Measurements from ENCODE around the gene SAMSN1. TPM values are rescaled to one million over a fixed set of nuclear protein-coding genes. Genes with fewer than 3 reads are reported as not detected.

The SAMSN1 gene
- total RNA-seq, 4 donors from 2014 or later, result 1.3 to 7.4 (median 1.9) TPM

DNA sequence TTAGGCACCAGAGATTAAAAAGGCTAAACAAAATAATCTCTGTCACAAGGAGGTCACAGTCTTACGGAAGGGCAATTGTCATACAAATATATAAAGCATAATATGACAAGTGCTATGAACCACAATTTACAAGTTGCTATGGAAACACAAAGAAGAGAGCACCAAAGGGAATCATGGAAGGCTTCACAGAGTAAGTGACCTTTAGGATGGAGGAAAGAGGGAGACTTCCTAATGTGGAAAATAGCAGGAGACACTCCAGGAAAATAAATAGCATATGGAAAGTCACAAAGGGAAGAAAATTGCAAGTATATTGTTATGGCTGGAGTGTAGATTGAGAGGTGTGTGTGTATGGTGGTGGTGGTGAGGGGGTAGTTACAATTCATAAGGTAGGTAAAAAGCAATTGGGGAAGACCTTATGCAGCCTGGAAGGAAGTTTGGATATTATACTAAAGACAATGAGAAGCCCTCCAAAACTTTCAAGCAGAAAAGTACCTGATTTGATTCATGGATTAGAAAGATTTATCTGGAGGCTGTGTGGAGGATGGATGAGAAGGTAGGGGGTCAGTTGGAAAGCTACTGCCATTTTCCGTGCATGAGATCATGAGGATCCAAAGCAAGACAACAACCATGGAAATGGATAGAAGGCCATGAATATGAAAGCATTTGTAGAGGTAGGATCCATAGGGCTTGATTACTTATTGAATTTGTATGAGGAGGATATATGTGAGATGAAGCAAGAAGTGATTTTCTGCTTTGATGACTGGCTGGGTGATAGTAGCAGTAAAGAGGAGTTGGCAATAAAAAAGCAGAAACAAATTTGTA, 61.7 kb downstream of the SAMSN1 start:
- no peak overlapping the region for H3K27ac ChIP-seq
- TF ChIP-seq POLR2A (IDR thresholded peaks at IDR 0.05) (no peak), CTCF (IDR thresholded peaks at IDR 0.05) (no peak)
- H3K4me3 ChIP-seq (replicated peaks in 1 of 3), result no peak overlapping the region
- H3K36me3 ChIP-seq, result no peaks in the 10 kb centered on the region
- intact Hi-C loops (cut with DNase I), result no loop called here
- H3K9me3 ChIP-seq, result no peaks in the 10 kb centered on the region
- no peak for DNase-seq
- H3K4me1 ChIP-seq, result no peaks in the 10 kb centered on the region
- 83 to 92% methylated on average over 2 of the region's 2 CpGs for WGBS, 2 donors
- no peaks in the 10 kb centered on the region for H3K27me3 ChIP-seq

DNA sequence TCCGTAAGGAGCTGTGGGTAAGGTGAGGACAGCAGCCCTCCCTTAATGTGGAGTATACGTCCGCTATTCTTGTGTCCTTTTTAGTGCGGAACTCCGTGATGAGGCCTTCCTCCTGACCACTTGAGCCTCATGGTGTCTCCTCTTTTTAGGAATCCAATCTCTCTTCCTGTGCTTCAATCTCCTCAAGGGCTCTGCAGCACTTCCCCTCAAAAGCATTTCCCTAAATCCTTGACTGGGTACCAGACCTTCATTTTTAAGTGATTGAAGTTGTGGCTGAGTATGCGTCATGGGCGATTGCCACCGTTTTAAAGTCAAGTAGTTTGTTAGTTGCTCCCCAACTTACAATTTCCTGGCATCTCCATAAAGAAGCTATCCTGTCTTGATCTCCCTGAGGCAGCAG, 62.8 kb downstream of the SAMSN1 start:
- intact Hi-C loops (cut with DNase I), result no loop called here
- no peak for DNase-seq
- WGBS, 2 donors, result 84 to 85% methylated on average over 8 of the region's 8 CpGs
- H3K27ac ChIP-seq, result no peak overlapping the region
- no peaks in the 10 kb centered on the region for H3K4me1 ChIP-seq
- H3K27me3 ChIP-seq, result no peaks in the 10 kb centered on the region
- H3K36me3 ChIP-seq, result no peaks in the 10 kb centered on the region
- no peak overlapping the region for H3K4me3 ChIP-seq (replicated peaks in 1 of 3)
- TF ChIP-seq POLR2A (IDR thresholded peaks at IDR 0.05) (no peak), CTCF (IDR thresholded peaks at IDR 0.05) (no peak)
- no peaks in the 10 kb centered on the region for H3K9me3 ChIP-seq

- no peaks in the 10 kb centered on the region for H3K36me3 ChIP-seq
- intact Hi-C loops (cut with DNase I), result no loop called here
- no peak overlapping the region for H3K27ac ChIP-seq
- TF ChIP-seq CTCF (IDR thresholded peaks at IDR 0.05), result no peak
- no peak for TF ChIP-seq POLR2A (IDR thresholded peaks at IDR 0.05)
- no peaks in the 10 kb centered on the region for H3K27me3 ChIP-seq
- WGBS, 2 donors, result 66 to 72% methylated on average over 7 of the region's 7 CpGs
- H3K9me3 ChIP-seq, result no peaks in the 10 kb centered on the region
- DNase-seq, result no peak
- H3K4me1 ChIP-seq, result no peaks in the 10 kb centered on the region
- no peak overlapping the region for H3K4me3 ChIP-seq (replicated peaks in 1 of 3)
Observed at GRCh38 chr21:14482165-14482564, 64.0 kb downstream of the SAMSN1 start.

GRCh38 chr21:14480411-14481031, 65.6 kb downstream of the SAMSN1 start:
- Histone ChIP-seq H3K27me3 (no peaks in the 10 kb centered on the region), H3K27ac (no peak overlapping the region), H3K4me1 (no peaks in the 10 kb centered on the region), H3K36me3 (no peaks in the 10 kb centered on the region), H3K9me3 (no peaks in the 10 kb centered on the region), H3K4me3 (replicated peaks in 1 of 3) (no peak overlapping the region)
- 52 to 57% methylated on average over 3 of the region's 3 CpGs for WGBS, 2 donors
- DNase-seq, result no peak
- no peak for TF ChIP-seq POLR2A (IDR thresholded peaks at IDR 0.05)
- no peak for TF ChIP-seq CTCF (IDR thresholded peaks at IDR 0.05)
- intact Hi-C loops (cut with DNase I), result no loop called here

DNA sequence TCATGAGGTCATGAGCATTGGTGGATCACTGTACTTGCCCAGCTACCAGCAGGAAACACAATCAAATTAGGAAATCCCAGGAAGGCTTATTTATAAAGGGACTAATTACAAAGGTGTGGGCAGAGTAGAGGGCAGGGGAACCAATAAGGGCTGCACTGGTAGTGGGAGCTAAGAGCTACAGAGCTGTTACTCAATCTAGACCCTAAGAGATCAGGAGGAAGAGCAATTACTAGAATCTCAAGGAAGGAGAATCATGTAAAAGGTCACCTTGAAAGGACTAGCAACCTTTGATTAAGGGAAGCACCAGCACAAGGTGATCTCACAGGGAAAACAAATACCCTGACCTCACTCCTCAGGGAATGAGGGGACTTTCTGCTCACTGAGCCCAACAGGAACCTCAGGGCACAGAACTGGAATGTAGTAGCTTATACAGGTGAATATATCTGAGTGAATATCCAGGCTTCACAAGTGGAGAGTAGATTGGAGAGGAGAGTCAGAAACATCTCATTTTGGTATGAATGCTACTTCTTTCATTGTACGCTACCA, 66.8 kb downstream of the SAMSN1 start:
- no peak overlapping the region for H3K27ac ChIP-seq
- no peak for DNase-seq
- WGBS, 2 donors, result 36 to 96% methylated on average over 1 of the region's 1 CpG
- no peaks in the 10 kb centered on the region for H3K27me3 ChIP-seq
- no peak overlapping the region for H3K4me3 ChIP-seq (replicated peaks in 1 of 3)
- H3K4me1 ChIP-seq, result no peaks in the 10 kb centered on the region
- H3K36me3 ChIP-seq, result no peaks in the 10 kb centered on the region
- TF ChIP-seq CTCF (IDR thresholded peaks at IDR 0.05), result no peak
- TF ChIP-seq POLR2A (IDR thresholded peaks at IDR 0.05), result no peak
- intact Hi-C loops (cut with DNase I), result no loop called here
- H3K9me3 ChIP-seq, result no peaks in the 10 kb centered on the region
